Pancreas (tissue), 10 donors: ENCODE measurements around the gene GULP1. TPM values are rescaled to one million over a fixed set of nuclear protein-coding genes. Genes with fewer than 3 reads are reported as not detected.

Experiments
- ATAC-seq, 4 donors: fragments of 200-7000 bp; cut with Tn5 transposase; one replicate each; pipeline versions ENCODE4 v1.8.0 to v1.9.1; 2020; ENCODE audit warnings: mild to moderate bottlenecking in 4 of 4, moderate library complexity in 4 of 4
- DNase-seq, 6 donors: peaks; one replicate each; pipeline ENCODE4 v3.0.0-alpha.2; 2020
- FAIRE-seq: peaks from 2 replicates; lab custom pipeline; 2012; peaks lifted over from hg19 to GRCh38; lab: Jason Lieb, UNC
- H3K27ac ChIP-seq, 4 donors: fragments of 200-600 bp; sonication (generic); 1 replicate in 3 of 4; 2 replicates in 1 of 4; pipeline versions ENCODE4 v1.5.0 to v1.8.0; 2020
- H3K27me3 ChIP-seq, 4 donors: fragments of 200-600 bp; one replicate each; pipeline ENCODE4 v1.8.0; 2021
- H3K36me3 ChIP-seq, 3 donors: fragments of 200-600 bp; sonication (generic) in 1 of 3; one replicate each; pipeline versions ENCODE4 v1.5.0 to v1.8.0; 2020 to 2021
- H3K4me1 ChIP-seq, 3 donors: fragments of 200-600 bp; one replicate each; pipeline ENCODE4 v1.8.0; 2021
- H3K4me3 ChIP-seq, 4 donors: fragments of 200-600 bp; sonication (generic) in 2 of 4; one replicate each; pipeline versions ENCODE4 v1.5.0 to v1.8.0; 2020 to 2021
- H3K9me3 ChIP-seq, 4 donors: fragments of 200-600 bp; one replicate each; pipeline ENCODE4 v1.8.0; 2021
- CTCF ChIP-seq, 4 donors: fragments of 200-600 bp; sonication (generic) in 3 of 4; IDR thresholded peaks; one replicate each; pipeline versions ENCODE4 v1.5.0 to v1.8.0; 2021; ENCODE audit warnings: antibody characterized with exemption in 4 of 4
- WGBS, 2 donors: extraction: QIAGEN DNeasy Blood & Tissue Kit; methylation state at CpG; one replicate each; pipeline ENCODE4 v1.1.7; 2013; 5-methylcytosine and 5-hydroxymethylcytosine counted together
- intact Hi-C, 3 donors: fragments of 100-400 bp; cut with DNase I; formaldehyde crosslinking; loops; one replicate each; pipeline versions ENCODE4 v1.11.1 to v1.14.2; 2022
- polyA plus RNA-seq, 2 donors: library from polyadenylated mRNA; stranded (reverse); fragments of 200-250 nt; gene quantifications; one replicate each; pipeline ENCODE4 v1.2.3, GENCODE V29; 2013
- total RNA-seq, 6 donors: library from RNA; stranded (reverse); fragmentation: NEBNext Ultra II Directional in 4 of 6; extraction: Animal tissue kit (Norgen Biotek cat#: 25700) in 4 of 6; gene quantifications; one replicate each; pipeline versions ENCODE4 v1.2.1 to v1.2.4, GENCODE V29; 2021 to 2023
- donor health status: healthy with polysubstance abuse.
- donor health status: DM: no; HTN: no; CAD: no; lungs with moderate emphysema.
- donor health status: DM: no; HTN: no; CAD: no.
- donor health status: control.
- donor health status: control.
- donor health status: Bipolar disorder and iron deficiency.
- donor health status: DM: yes; HTN: yes; CAD: no.
- donor health status: DM: no; HTN: no; CAD: no.
- donor health status: DM: no; HTN: no; CAD: no.
- donor health status: DM: yes; HTN: yes; CAD: no.

The GULP1 gene
- total and polyA plus RNA-seq, 8 donors: 5.4 to 35.7 (median 17.5) TPM

- TF ChIP-seq CTCF (IDR thresholded peaks at IDR 0.05): no peak
- no peak for FAIRE-seq
- Histone ChIP-seq H3K4me1 (peaks cover 0 to 9% (median 0%) of the 10 kb centered on the region in 3 donors), H3K27ac (no peak overlapping the region), H3K36me3 (no peaks in the 10 kb centered on the region), H3K9me3 (no peaks in the 10 kb centered on the region), H3K27me3 (no peaks in the 10 kb centered on the region), H3K4me3 (no peak overlapping the region)
- 27 to 30% methylated on average over 3 of the region's 3 CpGs for WGBS, 2 donors
- DNase-seq: peak in 2 of 6 donors; percentile 30
- intact Hi-C loops: no loop called here
- peak; percentile 54 to 67 (median 64) for ATAC-seq
These were observed 75.5 kb downstream of the GULP1 start for GRCh38 chr2:188367164-188367563.

DNA sequence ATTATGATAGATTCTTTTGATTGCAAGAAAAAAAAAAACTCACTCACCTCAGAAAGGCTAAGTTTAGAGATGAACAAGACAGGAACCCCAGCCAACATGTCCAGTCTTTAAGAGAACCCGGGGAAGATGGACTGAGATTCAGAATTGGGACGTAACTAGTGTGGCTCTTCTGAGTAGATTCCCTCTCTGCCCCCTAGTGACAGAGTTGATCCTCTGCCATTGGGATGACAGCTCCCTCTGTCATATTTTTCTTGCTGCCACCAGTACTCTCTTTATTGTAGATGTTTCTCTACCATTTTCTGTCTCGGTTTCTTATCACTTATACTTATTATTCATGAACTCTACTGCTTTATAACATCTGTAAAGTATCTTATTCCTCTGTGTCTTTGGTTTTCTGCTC, 77.7 kb downstream of the GULP1 start:
- H3K36me3 ChIP-seq: no peaks in the 10 kb centered on the region
- ATAC-seq (peak; percentile 45 to 93 (median 82)), DNase-seq (peak in 3 of 6 donors; percentile 21 to 43 (median 26)), FAIRE-seq (no peak)
- WGBS, 2 donors: 24 to 28% methylated on average over 3 of the region's 3 CpGs
- H3K4me1 ChIP-seq: peaks cover 0 to 1% (median 0%) of the 10 kb centered on the region in 3 donors
- no peaks in the 10 kb centered on the region for H3K27me3 ChIP-seq
- no peak overlapping the region for H3K27ac ChIP-seq
- H3K4me3 ChIP-seq: no peak overlapping the region
- no peaks in the 10 kb centered on the region for H3K9me3 ChIP-seq
- intact Hi-C loops: no loop called here
- peak in 3 of 4 donors; percentile 29 to 50 (median 47) for TF ChIP-seq CTCF (IDR thresholded peaks at IDR 0.05)

DNA sequence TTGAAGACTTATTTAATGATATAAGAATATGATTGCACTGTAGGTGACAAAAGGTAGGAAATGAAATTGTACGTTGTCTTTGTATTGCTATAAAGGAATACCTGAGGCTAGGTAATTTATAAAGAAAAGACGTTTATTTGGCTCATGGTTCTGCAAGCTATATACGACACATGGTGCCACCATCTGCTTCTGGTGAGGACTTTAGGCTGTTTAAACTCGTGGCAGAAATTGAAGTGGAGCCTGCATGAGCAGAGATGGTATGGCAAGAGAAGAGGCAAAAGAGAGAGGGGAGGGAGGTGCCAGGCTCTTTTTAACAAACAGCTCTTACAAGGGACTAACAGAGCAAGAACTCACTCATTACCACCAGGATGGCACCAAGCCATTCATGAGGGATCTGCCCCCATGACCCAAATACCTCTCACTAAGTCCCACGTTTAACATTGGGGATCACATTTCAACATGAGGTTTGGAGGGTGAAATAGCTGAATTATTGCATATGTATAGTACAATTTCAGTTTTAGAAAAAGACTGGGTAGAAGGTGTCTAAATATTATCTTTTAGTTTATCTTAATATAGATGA, 86.8 kb downstream of the GULP1 start:
- no peak for FAIRE-seq
- intact Hi-C loops: no loop called here
- DNase-seq: no peak
- Histone ChIP-seq H3K36me3 (no peaks in the 10 kb centered on the region), H3K9me3 (no peaks in the 10 kb centered on the region), H3K4me3 (no peak overlapping the region), H3K27ac (no peak overlapping the region), H3K4me1 (peaks cover 15 to 38% (median 16%) of the 10 kb centered on the region in 3 donors), H3K27me3 (no peaks in the 10 kb centered on the region)
- TF ChIP-seq CTCF (IDR thresholded peaks at IDR 0.05): no peak
- ATAC-seq: no peak
- 78 to 83% methylated on average over 5 of the region's 5 CpGs for WGBS, 2 donors

DNA sequence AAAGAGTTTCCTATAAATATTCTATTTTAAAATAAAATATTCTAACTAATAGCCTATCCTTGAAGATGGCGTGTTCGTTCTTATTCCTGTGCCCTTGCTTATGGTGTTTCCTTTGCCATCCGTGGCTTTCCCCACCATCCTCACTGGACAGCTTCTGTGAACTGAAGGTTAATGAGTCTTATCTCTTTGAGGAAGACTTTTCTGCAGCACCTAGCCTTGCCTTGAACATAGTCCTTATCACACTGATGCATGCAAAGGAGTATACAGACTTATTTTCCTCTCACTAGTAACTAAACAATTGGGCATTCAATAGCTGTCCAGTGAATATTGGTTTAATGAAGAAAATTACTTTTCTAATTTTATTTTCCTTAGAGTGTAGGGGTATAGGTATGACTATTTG, 88.1 kb downstream of the GULP1 start:
- Histone ChIP-seq H3K27me3 (no peaks in the 10 kb centered on the region), H3K9me3 (no peaks in the 10 kb centered on the region), H3K4me1 (peaks cover 15 to 41% (median 16%) of the 10 kb centered on the region in 3 donors), H3K27ac (peak overlapping the region in 1 of 4 donors; percentile 20), H3K36me3 (no peaks in the 10 kb centered on the region), H3K4me3 (no peak overlapping the region)
- DNase-seq (no peak), ATAC-seq (no peak), FAIRE-seq (no peak)
- TF ChIP-seq CTCF (IDR thresholded peaks at IDR 0.05): no peak
- intact Hi-C loops: no loop called here
- WGBS, 2 donors: 82 to 85% methylated on average over 3 of the region's 3 CpGs

DNA sequence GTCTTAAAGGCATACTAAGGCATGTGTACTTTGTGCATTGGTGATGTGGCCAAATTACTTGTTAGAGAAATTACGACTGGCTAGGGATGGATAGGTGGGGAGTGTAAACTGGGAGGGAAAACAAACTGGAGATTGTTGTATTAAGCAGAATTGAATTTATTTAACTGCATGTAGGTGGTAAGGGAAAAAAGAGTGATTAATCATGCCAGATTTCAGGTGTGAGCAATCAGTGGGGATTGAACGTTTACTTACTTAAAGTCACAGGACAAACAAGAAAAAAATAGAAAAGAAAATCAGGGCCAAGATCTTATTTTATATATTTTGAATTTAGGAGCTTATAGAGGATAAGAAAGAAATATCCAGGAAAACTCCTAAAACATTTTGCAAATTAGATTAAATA, 88.6 kb downstream of the GULP1 start:
- peak overlapping the region in 2 of 4 donors; percentile 19 to 20 for H3K27ac ChIP-seq

More for the DNA sequence above, 88.6 kb downstream of the GULP1 start:
- no peak for DNase-seq
- no peak for FAIRE-seq
- Histone ChIP-seq H3K4me3 (no peak overlapping the region), H3K4me1 (peaks cover 15 to 41% (median 16%) of the 10 kb centered on the region in 3 donors), H3K36me3 (no peaks in the 10 kb centered on the region), H3K27me3 (no peaks in the 10 kb centered on the region), H3K9me3 (no peaks in the 10 kb centered on the region)
- intact Hi-C loops: no loop called here
- peak in 3 of 4 donors; percentile 47 to 56 (median 48) for ATAC-seq
- TF ChIP-seq CTCF (IDR thresholded peaks at IDR 0.05): no peak
- WGBS, 2 donors: 14 to 17% methylated on average over 2 of the region's 2 CpGs
